HG03039 (cell line): ENCODE data around the gene COL23A1.
"Not testable (repeated sequence)": the region's sequence is repeated elsewhere in the genome, so short reads cannot be mapped to it uniquely, and the experiment has no call there.

Source experiments
- ATAC-seq: cut with Tn5 transposase; IDR thresholded peaks from one replicate; pipeline ENCODE4 v1.9.1; 2021; ENCODE audit warnings: mild to moderate bottlenecking, moderate library complexity; ENCODE audit not compliant: unreplicated experiment

COL23A1 gene

DNA sequence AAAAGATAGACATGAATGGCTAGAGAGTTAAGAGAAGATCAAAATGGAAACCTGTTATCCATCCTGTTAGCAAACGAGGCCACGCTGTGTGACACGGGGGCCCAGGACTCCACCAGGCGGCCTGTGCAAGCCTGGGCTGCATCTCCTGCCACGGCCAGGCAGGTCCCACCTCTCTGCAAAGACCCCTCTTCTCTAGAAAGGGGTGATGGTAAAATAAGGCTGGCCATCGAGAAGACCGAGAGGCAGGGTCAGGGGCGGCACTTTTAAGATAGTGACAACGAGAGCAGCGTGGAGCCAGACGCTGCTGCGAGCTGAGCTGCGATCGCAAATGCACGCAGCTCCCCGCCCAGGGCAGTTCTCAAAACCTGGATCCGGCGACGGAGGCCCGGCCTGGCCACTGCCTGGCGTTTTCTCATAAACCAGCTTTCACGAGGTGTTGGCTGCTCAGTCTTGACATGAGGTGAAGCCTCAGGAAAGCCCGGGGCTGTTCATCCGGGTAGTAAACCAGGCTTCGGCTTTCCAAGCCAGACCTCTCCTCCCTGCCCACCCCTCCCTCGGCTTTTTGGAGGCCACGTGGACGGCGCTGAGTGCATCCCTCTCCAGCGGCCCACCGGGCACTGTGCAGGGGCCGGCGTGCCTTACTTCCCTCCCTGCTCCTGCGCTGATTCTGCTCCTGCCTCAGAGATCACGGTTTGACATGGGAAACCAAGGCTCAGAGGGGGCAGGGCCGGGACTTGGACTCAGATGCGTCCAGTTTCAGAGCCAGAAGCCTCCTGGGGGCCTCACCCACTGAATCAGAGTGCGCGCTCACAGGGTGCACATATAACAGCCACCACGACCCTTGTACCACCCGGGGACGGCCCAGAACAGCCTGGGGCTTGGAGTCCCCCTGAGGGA, 206.0 kb downstream of the COL23A1 start:
- no peak for ATAC-seq

DNA sequence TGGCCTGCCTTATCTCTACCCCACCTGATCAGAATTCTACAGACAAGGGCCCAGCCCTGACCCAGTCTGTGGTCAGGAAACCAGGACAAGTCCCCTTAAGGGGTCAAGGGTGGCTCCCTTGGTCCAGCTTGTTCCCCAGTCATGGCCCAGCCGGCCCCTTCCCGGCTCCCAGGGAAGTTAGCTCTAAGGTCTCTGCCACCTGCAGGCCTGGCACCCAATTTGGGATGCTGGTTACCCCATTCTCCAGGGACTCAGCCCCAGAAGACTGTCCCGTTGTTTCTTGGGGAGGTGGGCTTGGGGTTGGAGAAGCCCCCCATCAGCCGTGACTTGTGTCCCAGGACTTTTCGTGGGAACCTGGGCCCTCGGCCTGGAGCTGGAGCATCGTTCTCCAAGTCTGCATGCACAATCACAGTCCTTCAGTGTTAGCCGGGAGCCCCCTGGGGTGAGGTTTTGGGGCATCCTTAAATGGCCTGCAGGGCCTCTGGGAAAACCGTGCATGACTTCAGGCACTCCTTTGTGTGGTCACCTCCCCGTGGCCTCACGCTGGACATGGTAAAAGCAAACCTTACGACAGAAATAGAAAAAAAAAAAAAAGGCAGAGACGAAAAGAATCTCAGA, 206.8 kb downstream of the COL23A1 start:
- no peak for ATAC-seq

DNA sequence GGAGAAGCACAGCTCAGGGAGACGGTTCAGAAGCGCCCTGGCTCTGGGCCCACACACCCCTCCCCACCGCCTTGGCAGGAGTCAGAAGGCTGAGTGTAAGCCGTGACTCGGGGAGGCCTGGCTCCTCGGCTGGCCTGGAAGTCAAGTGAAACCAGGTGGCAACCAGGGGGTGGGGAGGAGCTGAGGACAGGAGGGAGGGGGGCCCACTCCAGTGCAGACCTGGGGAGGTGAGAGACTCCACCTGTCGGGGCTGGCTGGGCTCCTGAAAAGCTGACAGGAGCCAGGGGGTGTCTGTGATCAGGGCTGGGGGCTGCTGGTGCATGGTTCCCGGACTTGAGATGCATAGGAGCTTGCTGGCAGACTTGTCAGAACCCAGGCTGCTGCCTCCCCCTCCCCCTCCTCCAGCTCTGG, 207.4 kb downstream of the COL23A1 start:
- ATAC-seq, result no peak

DNA sequence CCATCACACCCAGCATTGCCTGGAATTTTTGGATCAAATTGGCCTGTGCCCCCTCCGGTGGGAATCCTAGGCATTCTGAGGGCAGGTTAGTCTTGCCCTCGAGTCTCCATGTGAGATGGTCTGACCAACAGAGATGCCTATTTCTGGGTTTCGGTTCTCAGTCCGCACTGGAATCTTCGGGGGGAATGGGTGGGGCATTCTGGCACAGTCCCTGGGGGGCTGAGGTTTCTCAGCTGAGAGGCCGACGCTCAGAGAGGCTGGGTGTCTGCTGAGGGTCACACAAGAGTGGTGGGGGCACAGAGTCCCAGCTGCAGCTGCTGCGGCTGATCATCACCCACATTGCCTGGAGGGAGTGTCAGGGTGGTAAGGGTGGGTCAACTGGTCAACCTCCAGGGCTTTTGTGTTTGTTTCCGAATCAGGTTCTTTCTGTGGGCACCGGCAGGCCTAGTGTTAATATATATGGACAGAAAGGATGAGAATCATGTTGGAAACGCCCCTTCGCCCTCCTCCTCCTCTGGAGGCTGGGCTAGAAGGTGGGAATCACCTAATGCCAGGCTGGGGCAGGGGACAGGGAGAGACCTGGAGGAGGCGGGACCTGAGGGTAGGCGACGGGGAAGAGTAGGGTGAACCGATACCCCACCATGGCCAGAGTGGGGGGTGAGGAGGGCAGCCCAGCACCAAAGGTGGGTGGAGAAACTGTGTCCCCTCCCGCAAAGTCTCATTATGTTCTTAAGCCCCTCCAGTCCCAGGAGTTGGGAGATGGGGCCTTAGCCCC, 208.1 kb downstream of the COL23A1 start:
- no peak for ATAC-seq

- ATAC-seq, result no peak
These were observed 209.0 kb downstream of the COL23A1 start for GRCh38 chr5:178381206-178381605.

- no peak for ATAC-seq
These were observed 209.6 kb downstream of the COL23A1 start for GRCh38 chr5:178380541-178381074.

DNA sequence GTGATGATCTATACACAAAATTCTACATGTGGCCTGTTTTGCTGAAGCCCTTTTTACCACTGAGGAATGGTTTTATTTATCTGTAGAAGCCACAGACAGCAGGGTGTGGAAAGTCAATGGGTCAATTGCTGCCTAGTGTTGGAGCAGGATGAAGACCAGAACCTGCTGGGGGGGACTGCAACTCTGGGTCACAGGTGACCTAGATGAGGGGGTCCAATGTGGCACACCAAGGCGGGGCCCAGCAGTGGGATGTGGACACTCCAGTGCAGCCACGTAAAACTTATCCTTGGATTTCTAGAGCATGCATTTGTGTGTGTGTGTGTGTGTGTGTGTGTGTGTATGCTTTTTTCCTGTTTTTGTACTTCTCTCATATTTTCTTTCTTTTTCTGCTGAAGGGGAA, 210.1 kb downstream of the COL23A1 start:
- no peak for ATAC-seq

DNA sequence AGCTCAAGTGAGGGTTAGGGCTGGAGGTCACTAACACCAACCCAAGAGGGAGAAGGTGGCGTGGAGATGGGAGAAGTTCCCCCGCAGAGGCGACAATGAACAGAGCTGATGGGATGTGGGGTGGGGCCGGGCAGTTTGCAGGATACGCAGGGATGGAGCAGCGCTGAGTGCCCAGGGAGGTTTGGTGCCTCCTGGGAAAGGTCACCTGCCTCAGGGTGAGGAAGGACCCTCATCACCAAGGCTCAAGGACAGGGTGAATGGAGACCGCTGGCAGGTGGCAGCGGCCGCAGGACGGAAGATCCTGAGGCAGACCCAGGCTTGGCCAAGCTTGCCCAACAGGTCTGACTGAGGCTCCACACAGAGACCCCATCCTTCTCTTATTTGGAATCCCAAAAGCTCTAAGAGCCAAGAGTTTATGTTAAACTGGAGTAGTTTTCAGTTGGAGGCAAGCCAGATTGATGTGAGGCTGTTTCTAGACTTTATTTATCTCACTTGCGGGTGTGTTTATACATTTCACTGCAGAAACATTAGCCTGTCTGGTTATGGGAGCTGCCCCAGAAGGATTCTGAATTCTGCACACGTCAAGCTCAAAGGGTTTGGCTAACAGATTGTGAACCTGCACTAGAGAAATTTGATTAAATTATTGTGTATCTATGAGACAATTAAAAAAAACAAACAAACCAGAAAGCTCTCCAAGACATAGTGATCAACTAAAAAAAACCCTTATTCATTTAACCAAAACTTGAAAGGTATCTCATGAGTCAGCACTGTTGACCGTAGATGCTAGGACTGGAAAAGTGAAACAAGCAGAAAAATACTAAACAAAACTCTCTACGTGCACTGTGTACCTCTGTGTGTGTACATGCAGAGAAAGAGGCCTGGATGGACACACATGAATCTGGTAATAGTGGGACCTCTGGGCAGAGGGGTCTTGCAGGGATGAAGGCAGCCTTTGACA, 211.4 kb downstream of the COL23A1 start:
- no peak for ATAC-seq

GRCh38 chr5:178377583-178378270, 212.5 kb downstream of the COL23A1 start:
- no peak for ATAC-seq

DNA sequence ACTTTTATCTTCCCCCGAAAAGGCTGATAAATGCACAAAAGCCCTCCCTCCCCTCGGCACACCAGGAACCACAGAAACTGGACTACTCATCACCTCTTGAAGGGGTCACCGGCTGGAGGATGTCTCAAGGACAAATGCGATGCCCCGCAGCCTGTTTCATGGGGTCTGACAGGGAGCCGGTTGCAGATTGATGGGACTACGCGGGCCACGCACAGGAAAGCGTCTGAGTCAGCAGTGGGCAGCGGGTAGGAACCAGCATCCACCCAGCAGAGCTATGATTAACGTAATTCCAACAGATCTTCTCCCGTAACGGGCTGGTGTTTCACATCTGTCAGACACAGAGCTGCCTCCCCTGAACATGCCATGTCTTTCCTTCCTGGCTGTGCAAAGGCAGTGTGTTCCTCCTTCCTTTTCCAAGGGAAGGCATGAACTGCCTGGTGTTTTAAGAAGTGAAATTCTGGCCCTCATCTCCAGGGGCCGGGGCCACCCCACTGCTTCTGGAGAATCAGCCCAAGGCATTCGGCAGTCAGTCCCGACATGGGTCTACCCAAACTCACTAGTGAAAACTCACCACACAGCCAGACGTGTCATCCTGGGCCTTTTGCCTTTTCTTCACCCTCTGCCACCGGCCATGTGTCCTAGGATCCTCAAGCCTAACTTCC, 213.1 kb downstream of the COL23A1 start:
- no peak for ATAC-seq

- no peak for ATAC-seq
These were observed 214.8 kb downstream of the COL23A1 start for GRCh38 chr5:178375348-178375747.

GRCh38 chr5:178373711-178374110, 216.5 kb downstream of the COL23A1 start:
- ATAC-seq, result no peak

GRCh38 chr5:178372142-178372571, 218.0 kb downstream of the COL23A1 start:
- ATAC-seq, result no peak

GRCh38 chr5:178371362-178372111, 218.7 kb downstream of the COL23A1 start:
- ATAC-seq, result no peak

- no peak for ATAC-seq
These were observed 220.1 kb downstream of the COL23A1 start for GRCh38 chr5:178370102-178370501.

DNA sequence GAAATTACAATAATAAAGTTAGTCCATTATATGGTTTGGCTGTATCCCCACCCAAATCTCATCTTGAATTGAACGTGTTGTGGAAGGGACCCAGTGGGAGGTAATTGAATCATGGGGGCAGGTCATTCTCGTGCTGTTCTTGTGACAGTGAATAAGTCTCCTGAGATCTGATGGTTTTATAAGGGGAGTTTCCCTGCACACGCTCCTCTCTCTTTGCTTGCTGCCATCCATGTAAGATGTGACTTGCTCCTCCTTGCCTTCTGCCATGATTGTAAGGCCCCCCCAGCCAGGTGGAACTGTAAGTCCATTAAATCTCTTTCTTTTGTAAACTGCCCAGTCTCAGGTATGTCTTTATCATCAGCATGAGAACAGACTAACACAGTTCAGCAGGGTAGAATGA, 220.7 kb downstream of the COL23A1 start:
- not testable (repeated sequence) for ATAC-seq

DNA sequence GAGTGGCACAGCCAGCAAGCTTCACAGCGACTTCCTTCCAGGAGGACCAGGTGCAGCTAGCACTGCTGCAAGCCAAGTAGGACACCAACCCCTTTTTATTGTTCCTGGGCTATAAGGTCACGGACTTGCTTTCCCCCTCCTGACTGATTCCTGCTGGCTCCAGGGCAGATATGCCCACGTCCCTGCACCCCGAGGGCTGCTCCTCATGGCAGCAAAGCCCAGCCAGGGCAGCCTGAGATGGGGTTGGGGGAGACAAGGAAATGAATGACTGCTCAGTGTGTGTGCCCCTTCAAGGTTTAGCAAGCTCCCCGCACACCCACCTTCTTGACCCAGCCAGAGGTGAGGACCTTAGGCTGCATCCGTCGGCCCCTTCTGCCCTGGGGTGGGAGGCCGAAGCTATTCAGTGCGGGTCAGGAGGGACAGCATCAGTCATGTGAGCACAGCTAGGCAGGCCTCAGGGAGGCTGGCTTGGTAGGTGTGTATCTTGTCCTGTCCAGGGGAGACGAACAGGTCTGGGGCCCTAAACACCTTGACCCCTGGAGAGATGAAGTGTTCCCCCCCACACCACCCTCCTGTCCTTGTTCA, 221.4 kb downstream of the COL23A1 start:
- ATAC-seq, result no peak

GRCh38 chr5:178368274-178368673, 221.9 kb downstream of the COL23A1 start:
- ATAC-seq, result no peak
